ENCODE measurements around the gene DDRGK1.

DDRGK1 gene

GRCh38 chr20:3204124-3204794, at the start of gene DDRGK1:
Gene DDRGK1, minus strand, starts transcription at chr20:3204682. Its CDS starts 55 bp downstream, at chr20:3204627.
- H3K4me3 ChIP-seq (ENCODE audit: low read depth, low read length) = peak within 1 kb of the TSS; percentile 74
- DNase-seq (ENCODE audit: low read depth) = peak; percentile 80
- no peak for TF ChIP-seq CTCF (conservative IDR thresholded peaks at IDR 0.05; ENCODE audit: low read depth, low read length)

- TF ChIP-seq CTCF (conservative IDR thresholded peaks at IDR 0.05; ENCODE audit: low read depth, low read length) = no peak
- peak; percentile 40 for DNase-seq (ENCODE audit: low read depth)
- no peak overlapping the region for H3K4me3 ChIP-seq (ENCODE audit: low read depth, low read length)
Observed at GRCh38 chr20:3251806-3252205, 47.3 kb upstream of the DDRGK1 start.

GRCh38 chr20:3250091-3250504, 45.6 kb upstream of the DDRGK1 start:
- DNase-seq (ENCODE audit: low read depth) = peak; percentile 30
- peak; percentile 61 for TF ChIP-seq CTCF (conservative IDR thresholded peaks at IDR 0.05; ENCODE audit: low read depth, low read length)
- no peak overlapping the region for H3K4me3 ChIP-seq (ENCODE audit: low read depth, low read length)

- H3K4me3 ChIP-seq (ENCODE audit: low read depth, low read length) = peak overlapping the region; percentile 34
- no peak for DNase-seq (ENCODE audit: low read depth)
- no peak for TF ChIP-seq CTCF (conservative IDR thresholded peaks at IDR 0.05; ENCODE audit: low read depth, low read length)
Observed at GRCh38 chr20:3248993-3249347, 44.5 kb upstream of the DDRGK1 start.

GRCh38 chr20:3248167-3248992, 43.9 kb upstream of the DDRGK1 start:
- peak overlapping the region; percentile 34 for H3K4me3 ChIP-seq (ENCODE audit: low read depth, low read length)
- TF ChIP-seq CTCF (conservative IDR thresholded peaks at IDR 0.05; ENCODE audit: low read depth, low read length) = no peak
- DNase-seq (ENCODE audit: low read depth) = peak; percentile 26

GRCh38 chr20:3247638-3248037, 43.2 kb upstream of the DDRGK1 start:
- no peak for TF ChIP-seq CTCF (conservative IDR thresholded peaks at IDR 0.05; ENCODE audit: low read depth, low read length)
- DNase-seq (ENCODE audit: low read depth) = peak; percentile 24
- H3K4me3 ChIP-seq (ENCODE audit: low read depth, low read length) = no peak overlapping the region
